Measurements from ENCODE around the gene THADA. TPM values are rescaled to one million over a fixed set of nuclear protein-coding genes. Genes with fewer than 3 reads are reported as not detected.

Gene THADA
- total RNA-seq, 1 experiment from 2014 or later = 29.5 TPM

DNA sequence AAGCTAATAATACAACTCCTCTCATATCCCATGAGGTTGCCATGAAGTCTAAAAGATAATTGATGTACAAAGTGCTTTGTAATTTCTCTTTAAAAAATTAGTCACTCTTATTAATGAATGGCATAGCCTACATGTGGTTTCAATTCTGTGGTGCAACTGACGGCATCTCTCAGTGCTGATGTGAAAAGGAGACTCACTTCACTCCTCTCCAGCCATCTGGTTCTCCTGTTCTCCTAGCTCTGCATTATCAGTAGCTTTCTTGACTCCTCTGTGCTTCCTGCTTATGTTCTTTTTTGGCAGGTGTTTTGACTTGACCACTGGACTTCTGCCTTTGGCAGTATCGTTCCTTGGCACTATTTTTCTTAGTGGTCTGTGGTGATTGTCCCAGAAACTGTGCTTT, 234.6 kb downstream of the THADA start:
- DNase-seq (ENCODE audit: low read depth) = no peak

DNA sequence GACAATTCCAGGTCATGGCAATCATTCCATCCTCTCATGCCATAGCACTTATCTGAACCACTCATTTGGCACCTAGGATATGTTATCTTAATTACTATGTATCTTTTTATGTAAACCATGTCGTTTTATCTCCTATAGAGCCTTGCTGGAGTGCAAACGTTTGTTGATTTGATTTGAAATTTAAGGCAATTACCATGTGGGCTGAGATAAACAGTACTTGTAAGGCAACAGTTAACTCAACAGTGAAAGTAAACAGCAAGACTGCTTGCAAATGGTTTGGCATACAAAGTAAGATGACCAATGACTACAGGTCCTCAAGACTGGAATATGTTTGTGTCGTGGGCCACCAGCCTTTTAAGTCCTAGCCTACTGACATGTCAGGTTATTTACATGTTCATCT, 235.7 kb downstream of the THADA start:
- no peak for DNase-seq (ENCODE audit: low read depth)

DNA sequence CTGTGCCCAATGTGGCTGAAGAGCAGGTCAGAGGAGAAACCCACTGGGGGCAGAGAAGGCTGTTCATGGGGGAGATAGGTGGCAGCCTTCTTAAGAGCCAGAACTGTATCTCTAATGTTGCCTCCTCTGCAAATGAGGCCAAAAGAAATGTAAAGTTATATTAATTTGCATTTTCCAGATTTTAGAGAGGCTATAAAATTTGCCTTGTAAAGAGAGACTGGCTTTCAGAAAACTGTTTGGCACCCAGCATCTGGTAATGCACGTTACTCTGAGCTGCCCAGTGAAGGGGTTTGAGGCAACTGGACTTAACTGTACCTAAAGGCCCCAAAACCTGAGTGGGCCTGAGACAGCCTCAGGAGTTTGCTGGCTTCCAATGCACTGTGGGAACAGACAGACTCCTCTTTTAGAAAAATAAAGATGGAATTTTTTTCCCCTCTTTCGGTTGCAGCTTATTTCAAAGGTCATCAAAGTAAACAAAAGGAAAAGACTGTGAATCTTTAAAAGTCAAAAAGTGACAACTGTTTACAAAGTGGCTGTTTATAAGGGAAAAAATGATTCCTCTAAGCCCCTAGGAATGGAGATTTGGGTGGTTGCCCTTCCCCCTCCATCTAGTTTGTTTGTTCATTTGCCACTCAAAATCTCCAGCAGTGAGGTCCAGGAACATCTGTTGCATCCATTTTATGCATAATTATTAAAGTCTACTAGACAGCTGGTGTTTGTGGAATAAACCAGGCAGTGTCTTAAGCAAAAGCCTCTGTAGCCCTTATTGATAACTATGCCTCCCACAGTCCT, 237.2 kb downstream of the THADA start:
- no peak for DNase-seq (ENCODE audit: low read depth)

DNA sequence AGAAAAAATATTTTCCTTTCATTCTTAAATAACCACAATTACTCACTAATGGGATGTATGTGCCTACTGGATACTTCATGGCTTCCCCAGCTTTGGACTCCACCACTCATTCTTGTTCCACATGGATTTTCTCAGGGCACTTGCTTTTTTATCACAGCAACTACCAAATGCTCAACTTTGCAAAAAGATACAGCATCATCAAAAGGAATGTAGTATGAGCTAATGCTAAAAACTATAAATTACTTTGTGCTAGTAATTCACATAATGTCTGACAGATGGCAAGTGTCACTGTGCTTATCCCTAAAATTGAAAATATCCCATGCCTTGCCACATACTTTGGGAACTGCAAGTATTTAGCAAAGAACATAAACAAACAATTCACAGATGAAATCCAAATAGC, 239.1 kb downstream of the THADA start:
- DNase-seq (ENCODE audit: low read depth) = no peak

DNA sequence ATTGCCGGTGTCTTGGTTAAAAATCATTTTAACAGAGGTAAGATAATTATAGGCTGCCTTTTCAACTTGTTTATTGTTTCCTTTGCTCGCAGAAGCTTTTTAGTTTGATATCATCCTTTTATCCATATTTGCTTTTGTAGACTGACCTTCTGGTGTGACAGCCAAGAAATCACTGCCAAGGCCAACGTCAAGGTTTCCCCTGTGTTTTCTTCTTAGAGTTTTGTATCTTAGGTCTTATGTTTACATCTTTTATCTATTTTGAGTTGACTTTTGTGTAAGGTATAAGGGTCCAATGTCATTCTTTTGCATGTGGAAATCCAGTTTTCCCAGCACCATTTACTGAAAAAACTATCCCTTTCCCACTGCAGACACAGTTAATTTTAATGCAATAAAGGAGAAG, 240.4 kb downstream of the THADA start:
- DNase-seq (ENCODE audit: low read depth) = no peak

DNA sequence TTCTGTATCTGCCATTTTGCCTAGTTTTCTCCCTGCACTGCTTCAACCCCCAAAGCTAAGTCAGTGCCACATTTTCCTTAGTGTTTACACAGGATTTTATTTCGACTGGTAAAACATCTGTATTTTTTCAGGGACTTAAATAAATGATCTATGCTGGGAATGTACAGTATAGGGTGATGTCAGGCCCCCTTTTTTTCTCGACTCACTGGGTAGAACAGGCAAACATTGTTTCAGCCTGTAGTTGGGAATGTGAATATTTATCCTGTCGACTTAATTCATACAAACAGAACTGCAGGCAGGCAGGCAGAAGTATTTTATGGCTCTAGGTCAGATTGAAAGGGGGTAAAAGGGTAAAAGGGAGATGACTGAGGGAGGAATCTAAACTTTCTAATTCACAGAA, 245.9 kb downstream of the THADA start:
- DNase-seq (ENCODE audit: low read depth) = no peak

DNA sequence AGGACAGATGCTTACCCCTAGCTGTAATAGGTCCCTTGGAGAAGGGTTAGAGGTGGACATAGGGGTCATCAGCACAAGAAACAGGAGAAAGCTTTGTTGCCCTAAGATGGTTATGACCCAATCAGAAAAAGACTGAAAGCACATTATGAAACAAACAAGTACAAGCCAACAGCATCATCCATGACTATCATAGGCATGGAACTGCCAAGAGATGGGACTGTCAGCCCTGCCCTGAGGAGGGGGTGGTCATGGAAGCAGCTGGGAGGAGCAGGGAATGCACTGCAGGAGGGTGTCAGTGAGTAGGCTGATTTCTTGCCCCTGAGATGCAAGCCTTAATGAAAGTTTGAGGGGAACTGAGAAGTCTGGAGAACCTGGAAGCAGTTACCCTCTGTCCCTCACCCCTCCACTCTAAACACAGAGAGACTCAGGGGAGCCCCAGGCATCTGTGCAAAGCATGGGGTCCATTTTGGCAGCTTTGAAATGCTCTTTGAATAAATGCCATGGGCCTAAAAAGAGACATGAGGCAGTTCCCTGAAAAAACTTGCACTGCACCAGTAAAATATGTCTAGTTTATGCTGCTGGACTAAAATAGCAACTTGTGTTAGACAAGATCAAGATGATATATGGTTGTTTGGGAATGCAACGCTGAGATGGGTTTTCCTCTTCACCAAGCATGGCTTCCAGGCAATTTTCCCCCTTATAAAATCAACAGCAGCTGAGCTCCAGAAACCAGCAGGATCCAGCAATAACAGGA, 246.8 kb downstream of the THADA start:
- no peak for DNase-seq (ENCODE audit: low read depth)

DNA sequence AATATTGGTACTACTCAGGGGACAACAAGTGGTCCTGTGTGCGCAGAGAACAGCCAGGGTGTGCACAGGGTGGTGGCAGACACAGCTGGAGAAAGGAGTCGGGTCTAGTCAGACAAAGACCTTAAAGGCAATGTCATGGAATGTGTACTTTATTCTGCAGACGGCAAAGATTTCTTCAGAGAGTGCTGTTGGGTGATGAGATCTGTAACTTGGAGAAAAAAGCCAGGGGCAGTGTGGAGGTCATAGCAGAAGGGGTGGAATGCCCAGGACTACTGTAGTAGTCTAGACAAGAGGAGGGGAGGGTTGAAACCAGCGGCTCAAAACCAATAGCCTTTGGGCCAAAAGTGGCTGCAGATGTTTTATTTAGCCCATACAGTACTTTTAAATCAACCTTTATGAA, 248.1 kb downstream of the THADA start:
- DNase-seq (ENCODE audit: low read depth) = no peak

DNA sequence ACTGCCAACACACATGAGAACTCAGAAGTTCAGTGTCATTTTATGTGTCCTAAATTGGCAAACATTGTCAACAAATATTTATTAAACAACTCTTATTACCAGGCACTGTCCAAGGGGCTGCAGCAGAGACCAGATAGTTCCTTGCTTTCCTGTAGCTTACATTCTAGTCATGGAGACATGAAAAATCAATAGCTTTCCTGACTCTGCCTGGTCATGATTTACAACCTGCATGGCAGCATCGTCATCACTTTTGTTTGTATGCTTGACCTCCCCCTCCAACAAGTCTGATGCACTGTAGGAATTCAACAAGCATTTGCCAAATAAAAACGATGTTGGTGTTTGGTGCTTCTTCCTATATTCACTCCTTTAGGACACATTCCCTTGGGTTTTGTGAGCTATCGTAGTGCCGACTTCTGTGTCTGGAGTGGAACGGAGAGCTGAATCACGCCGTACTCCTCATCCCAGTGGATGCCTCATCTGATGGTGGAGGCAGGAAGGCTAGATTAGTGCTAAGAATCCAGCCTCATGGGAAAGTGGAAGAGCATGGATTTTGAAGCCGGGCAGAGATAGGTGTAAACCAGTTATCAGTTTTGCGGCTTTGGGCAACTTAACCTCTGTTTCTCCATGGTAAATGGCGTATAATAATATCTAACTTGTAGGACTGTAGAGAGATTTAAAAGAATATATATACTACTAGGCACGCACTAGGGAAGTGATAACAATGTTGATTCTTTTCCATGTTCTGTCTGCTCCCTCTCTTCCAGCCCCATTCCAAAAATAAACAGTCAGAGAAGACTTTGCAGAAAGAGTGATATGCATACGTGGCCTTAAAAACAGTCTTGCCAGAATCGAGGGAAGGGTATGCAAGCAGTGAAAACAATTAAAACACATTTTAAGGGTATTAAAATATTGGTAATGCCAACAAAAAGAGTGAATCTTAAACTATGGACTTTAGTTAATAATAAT, 249.0 kb downstream of the THADA start:
- DNase-seq (ENCODE audit: low read depth) = no peak

DNA sequence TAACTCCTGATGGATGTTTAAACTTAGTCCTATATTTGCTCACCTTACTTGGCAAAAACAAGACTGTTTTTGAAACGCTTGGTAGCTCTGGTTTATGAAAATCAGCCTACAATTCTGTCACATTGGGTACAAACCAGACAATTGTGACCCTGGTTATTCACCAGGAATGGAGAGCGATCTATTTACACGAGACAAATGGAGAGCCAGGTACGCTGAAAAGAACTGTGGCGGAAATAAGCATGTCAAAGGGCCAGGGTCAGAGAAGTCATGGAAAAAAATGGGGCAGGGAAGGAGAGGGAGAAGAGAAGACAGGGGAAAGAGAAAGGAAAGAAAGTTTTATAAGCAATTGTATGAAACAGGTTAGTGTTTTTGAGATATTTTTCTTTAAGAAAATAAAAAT, 250.0 kb downstream of the THADA start:
- no peak for DNase-seq (ENCODE audit: low read depth)

DNA sequence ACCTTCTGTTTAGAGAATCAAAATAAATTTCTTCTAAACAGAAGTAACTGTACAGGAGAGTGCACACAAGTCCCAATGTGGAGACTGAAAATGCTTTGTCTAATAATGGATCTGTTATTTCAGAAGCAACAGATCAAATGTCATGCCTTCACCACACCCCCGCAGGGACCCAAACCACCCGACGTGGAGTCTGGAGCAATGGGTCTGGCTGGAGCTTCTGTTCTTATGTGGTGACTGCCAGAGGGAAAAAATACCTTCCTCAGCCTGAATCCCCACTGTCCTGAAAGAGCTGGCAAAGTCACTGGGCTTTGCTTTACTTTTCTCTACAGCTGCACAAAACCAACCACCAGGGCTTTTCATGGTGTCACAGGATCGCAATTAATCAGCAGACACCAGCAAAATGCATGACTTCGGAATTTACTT, 250.4 kb downstream of the THADA start:
- DNase-seq (ENCODE audit: low read depth) = no peak

DNA sequence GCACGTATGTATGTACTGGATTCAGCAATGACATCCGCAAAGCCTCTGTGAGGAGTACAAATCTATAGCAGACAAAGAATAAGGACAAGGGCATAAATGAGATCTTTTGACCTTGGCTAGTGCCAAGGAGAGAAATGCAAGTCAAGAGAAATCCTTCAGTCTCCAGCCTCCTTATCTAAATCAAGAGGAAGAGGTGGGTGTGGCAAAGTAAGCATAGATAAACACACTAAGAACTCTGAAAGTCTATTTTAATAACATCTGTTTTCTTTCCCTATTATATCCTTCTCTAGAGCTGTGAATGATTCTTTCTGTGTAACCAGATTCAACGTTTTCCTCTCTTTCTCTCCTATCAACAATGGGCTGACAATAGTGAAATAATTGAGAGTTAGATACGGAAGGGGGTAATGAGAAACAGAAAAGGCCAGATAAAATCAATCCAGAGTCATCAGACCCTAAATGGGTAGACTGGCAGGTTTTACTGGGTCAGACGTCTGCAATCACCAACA, 250.9 kb downstream of the THADA start:
- DNase-seq (ENCODE audit: low read depth) = no peak

DNA sequence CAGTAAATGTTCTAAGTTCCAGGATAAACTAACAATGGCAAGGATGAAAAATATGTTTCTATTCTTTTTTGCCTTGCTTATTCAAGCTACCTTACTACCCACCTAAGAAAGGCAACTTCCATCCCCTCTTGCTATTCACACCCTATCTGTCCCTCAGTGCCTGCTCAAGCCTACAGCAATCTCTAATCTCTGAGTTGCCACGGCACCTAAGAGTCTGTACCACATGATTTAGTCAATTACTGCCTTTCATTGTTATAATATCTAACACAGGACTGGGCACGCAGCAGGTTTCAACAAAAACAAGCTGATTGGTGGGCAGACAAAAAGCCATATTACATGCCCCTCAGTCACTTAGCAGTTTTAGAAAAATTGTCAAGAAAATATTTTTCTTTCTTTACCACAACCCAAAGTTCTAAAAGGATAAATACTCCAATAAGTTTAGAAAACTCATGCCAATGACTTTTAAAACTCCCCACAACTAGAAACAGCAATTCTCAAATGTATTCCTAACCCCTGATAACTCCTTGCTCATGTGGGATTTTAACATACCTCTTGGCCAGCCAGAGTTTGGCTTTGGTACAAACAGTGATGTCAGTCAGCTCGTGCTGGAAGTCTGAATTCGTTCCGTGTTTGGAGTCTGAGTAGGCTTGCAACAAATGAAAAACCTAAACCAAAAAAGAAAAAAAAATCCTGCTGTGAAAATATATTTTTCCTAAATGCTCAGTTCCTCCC, 252.1 kb downstream of the THADA start:
- no peak for DNase-seq (ENCODE audit: low read depth)

DNA sequence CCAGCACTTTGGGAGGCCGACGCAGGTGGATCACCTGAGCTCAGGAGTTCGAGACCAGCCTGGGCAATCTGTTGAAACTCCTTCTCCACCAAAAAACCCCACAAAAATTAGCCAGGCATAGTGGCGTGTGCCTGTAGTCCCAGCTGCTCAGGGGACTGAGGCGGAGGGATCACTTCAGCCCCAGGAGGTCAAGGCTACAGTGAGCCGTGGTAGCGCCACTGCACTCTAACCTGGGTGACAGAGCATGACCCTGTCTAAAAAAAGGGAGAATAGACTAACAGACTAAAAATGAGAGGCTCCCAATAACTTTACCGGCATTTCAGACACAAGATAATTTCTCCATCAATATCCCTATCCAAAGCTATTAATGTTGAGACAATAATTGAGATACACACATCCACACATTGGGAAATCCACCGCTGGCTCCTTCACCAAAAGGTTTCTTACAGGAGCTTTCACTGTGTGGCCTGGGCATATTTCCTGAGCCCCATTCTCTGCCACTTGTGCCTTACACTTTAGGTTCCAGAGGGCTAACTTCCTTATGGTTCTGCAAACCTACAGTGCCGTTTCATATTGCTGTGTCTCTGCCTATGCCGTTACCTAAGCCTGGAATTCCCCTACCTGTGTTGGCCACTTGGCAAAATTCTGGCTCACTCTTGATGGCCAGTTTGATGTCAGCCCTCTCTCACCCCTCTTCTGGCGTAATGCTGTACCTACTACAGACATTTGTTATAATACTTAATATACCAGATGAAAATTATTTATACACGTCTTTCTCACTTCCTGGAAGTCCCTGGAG, 253.7 kb downstream of the THADA start:
- DNase-seq (ENCODE audit: low read depth) = no peak

DNA sequence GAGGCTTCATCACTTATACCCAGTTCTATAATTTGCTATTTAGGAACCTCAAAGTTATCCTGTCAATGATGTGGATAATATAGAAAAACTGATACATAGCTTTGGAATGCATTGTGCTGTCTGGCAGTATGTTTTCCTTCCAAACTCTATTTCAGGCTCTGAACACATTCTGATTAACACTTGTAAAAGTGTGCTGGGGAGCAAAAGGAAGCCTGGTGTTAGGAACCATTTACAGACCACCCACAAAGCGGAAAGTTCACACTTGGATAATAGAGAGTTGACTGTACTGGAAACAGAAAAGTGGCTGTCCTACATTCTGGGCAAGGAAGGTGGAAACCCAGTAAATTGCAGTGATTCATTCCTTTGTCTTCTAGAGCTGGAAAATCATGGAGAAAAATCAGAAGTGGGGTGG, 254.9 kb downstream of the THADA start:
- DNase-seq (ENCODE audit: low read depth) = peak; percentile 72

DNA sequence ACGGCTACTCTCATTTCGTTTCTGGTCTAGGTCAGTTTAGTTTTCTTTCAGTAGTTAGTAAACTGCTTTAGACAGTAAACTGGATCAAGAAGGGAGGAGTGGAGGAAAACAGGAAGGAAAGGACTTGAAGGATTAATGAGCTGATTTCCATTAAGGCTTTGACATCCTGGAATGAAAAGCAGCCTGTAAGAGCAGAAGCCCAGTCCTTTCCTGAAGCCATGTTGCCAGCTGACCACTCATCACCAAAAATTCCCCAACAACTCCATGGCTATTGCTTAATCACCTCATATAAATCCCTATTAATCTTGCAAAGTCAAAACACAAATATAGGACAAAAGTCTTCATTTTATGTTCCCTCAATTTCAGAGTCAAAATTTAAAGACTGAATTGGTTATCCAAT, 255.8 kb downstream of the THADA start:
- DNase-seq (ENCODE audit: low read depth) = no peak

DNA sequence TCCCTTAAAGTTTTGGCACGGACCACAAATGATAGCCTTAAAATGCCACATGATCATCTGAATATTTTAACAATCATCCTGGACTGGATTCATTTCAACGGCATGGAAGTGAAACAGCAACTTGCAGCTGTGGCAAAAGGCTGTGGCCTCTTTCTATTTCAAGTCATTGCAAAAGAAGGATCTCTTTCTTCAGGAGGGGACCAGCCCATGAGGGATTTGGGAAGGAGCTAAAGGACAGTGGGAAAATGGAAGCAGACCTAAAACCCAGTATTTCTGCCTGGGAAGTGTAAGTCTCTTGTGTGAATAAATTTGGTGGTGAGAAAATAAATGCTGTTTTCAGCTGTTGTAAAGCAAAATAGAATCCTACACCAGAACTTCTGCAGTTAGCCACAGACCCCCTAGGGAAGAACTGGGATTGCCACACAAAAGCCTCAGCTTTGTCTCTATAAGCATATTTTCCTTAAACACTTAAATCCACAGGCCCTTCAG, 262.1 kb downstream of the THADA start:
- DNase-seq (ENCODE audit: low read depth) = no peak

DNA sequence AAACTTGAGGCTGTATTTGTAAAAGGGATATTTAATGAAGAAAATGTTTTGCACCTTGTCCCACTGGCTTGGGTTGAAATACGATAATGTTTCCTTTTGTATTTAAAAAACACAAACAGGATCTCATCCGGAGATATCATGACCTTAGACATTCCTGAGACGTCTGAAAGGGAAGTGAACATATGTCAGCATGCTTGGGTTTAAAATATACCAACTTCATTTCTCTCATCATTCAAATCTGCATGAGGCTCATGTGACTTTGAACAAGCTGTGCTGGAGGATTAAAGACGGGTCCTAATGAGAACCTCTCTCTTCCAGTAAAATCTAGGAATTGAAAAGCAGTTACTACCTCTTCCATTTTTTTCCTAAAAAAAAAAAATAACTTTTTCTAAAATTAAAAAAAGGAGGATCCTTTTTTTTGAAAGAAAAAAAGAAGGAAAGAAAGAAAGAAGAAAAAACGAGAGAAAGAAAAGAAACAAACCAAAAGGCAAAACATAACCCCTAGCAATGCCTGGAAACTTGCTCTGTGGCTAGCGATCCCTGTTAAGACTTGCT, 262.7 kb downstream of the THADA start:
- DNase-seq (ENCODE audit: low read depth) = no peak

DNA sequence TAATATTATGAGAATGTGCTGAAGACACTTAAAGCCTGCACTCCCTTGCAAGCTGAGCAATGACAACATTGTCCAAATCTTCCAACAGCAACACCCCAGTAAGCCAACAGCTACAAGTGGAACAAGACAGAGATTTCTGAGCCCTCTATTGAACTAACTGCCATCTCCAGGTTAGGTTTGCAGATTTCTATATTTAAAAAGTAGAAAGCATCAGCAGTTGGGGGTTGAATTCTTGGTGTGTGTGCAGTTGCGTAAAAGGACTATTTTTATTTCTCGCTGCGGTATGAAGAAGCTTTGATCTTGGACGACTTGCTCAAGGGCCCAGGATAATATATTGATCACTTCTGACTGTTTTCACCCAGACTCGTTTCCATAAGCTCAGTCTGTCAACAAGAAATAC, 263.2 kb downstream of the THADA start:
- no peak for DNase-seq (ENCODE audit: low read depth)

DNA sequence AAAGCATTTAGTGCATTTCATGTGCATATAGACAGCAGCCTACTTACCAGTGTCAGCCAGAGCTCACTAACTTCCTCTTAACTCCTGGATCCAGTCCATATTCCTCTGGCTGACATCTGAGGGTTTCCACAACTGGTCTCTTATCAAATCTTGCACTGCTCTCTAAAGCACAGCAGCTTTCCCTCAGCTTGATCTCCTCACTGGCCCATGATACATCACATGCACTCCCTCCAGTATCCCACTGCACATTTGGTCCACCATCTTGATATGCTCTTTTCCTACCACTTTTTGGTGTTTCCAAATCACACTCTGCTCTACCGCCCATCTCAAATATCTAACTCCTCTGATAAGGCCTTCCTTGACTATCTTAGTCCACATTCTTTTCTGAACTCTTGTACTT, 264.4 kb downstream of the THADA start:
- DNase-seq (ENCODE audit: low read depth) = no peak
